ENCODE results near the gene XKR7. TPM values are rescaled to one million over a fixed set of nuclear protein-coding genes. Genes with fewer than 3 reads are reported as not detected.

The XKR7 gene
- total RNA-seq, 4 donors from 2014 or later: 0.10 TPM; not detected in 3

GRCh38 chr20:31945319-31945718 lies 22.6 kb upstream of the XKR7 start:
- H3K36me3 ChIP-seq: peaks cover 40 to 46% of the 10 kb centered on the region in 2 donors
- H3K4me3 ChIP-seq (replicated peaks in 1 of 3): no peak overlapping the region
- WGBS, 2 donors: 86 to 90% methylated on average over 3 of the region's 4 CpGs
- no peaks in the 10 kb centered on the region for H3K27me3 ChIP-seq
- intact Hi-C loops (cut with DNase I): no loop called here
- H3K4me1 ChIP-seq: peaks cover 4 to 13% of the 10 kb centered on the region in 2 donors
- H3K27ac ChIP-seq: no peak overlapping the region
- DNase-seq: no peak
- H3K9me3 ChIP-seq: no peaks in the 10 kb centered on the region
- TF ChIP-seq CTCF (IDR thresholded peaks at IDR 0.05) (no peak), POLR2A (IDR thresholded peaks at IDR 0.05) (no peak)

GRCh38 chr20:31945785-31946184 lies 22.2 kb upstream of the XKR7 start:
- Histone ChIP-seq H3K4me3 (replicated peaks in 1 of 3) (no peak overlapping the region), H3K27me3 (no peaks in the 10 kb centered on the region), H3K4me1 (peaks cover 9 to 18% of the 10 kb centered on the region in 2 donors), H3K36me3 (peaks cover 40 to 46% of the 10 kb centered on the region in 2 donors), H3K9me3 (no peaks in the 10 kb centered on the region), H3K27ac (no peak overlapping the region)
- DNase-seq: no peak
- TF ChIP-seq POLR2A (IDR thresholded peaks at IDR 0.05) (no peak), CTCF (IDR thresholded peaks at IDR 0.05) (no peak)
- WGBS, 2 donors: 83 to 89% methylated on average over 3 to 5 of the region's 6 CpGs
- intact Hi-C loops (cut with DNase I): no loop called here

GRCh38 chr20:31948008-31948407 lies 19.9 kb upstream of the XKR7 start:
- DNase-seq: no peak
- no peak for TF ChIP-seq POLR2A (IDR thresholded peaks at IDR 0.05)
- TF ChIP-seq CTCF (IDR thresholded peaks at IDR 0.05): no peak
- Histone ChIP-seq H3K9me3 (no peaks in the 10 kb centered on the region), H3K4me3 (replicated peaks in 1 of 3) (no peak overlapping the region), H3K36me3 (peaks cover 40 to 41% of the 10 kb centered on the region in 2 donors), H3K4me1 (peaks cover 14 to 22% of the 10 kb centered on the region in 2 donors), H3K27ac (no peak overlapping the region), H3K27me3 (no peaks in the 10 kb centered on the region)
- intact Hi-C loops (cut with DNase I): no loop called here
- WGBS, 2 donors: 100% methylated on average over 2 of the region's 2 CpGs

- no peak overlapping the region for H3K27ac ChIP-seq
- H3K4me3 ChIP-seq (replicated peaks in 1 of 3): no peak overlapping the region
- intact Hi-C loops (cut with DNase I): no loop called here
- no peak for DNase-seq
- H3K27me3 ChIP-seq: no peaks in the 10 kb centered on the region
- H3K4me1 ChIP-seq: peaks cover 10 to 16% of the 10 kb centered on the region in 2 donors
- H3K36me3 ChIP-seq: peaks cover 34 to 37% of the 10 kb centered on the region in 2 donors
- TF ChIP-seq POLR2A (IDR thresholded peaks at IDR 0.05) (no peak), CTCF (IDR thresholded peaks at IDR 0.05) (no peak)
- no peaks in the 10 kb centered on the region for H3K9me3 ChIP-seq
- WGBS, 2 donors: 80% methylated on average over 9 of the region's 9 CpGs
Measured at GRCh38 chr20:31949877-31950646, 17.9 kb upstream of the XKR7 start.

GRCh38 chr20:31951203-31951529 lies 16.8 kb upstream of the XKR7 start:
- DNase-seq: no peak
- intact Hi-C loops (cut with DNase I): no loop called here
- 5 to 7% methylated on average over 6 of the region's 6 CpGs for WGBS, 2 donors
- H3K36me3 ChIP-seq: peaks cover 25 to 26% of the 10 kb centered on the region in 2 donors
- H3K27ac ChIP-seq: peak overlapping the region in 2 of 3 donors; percentile 63 to 84
- TF ChIP-seq POLR2A (IDR thresholded peaks at IDR 0.05) (no peak), CTCF (IDR thresholded peaks at IDR 0.05) (no peak)
- peaks cover 10 to 16% of the 10 kb centered on the region in 2 donors for H3K4me1 ChIP-seq
- H3K4me3 ChIP-seq (replicated peaks in 1 of 3): peak overlapping the region; percentile 42 to 81 (median 67)
- H3K9me3 ChIP-seq: no peaks in the 10 kb centered on the region
- H3K27me3 ChIP-seq: no peaks in the 10 kb centered on the region
